Gastroesophageal sphincter (tissue), 4 donors: ENCODE measurements around the gene PRDM16. TPM values are rescaled to one million over a fixed set of nuclear protein-coding genes. Genes with fewer than 3 reads are reported as not detected.

Source experiments
- ATAC-seq: fragments of 150-250 bp; one replicate; pipeline ENCODE4 v1.9.1; 2016; ENCODE audit warnings: mild to moderate bottlenecking, moderate library complexity
- H3K27ac ChIP-seq, 4 donors: fragments of 200-600 bp; sonication (generic) in 3 of 4; 1 replicate in 3 of 4; 2 replicates in 1 of 4; pipeline ENCODE4 v1.5.1; 2016 to 2019
- H3K27me3 ChIP-seq: fragments of 200-600 bp; sonication (generic); one replicate; pipeline ENCODE4 v1.5.1; 2019
- H3K36me3 ChIP-seq, 2 donors: fragments of 200-600 bp; sonication (generic); one replicate each; pipeline ENCODE4 v1.5.1; 2019; ENCODE audit warnings: control low read depth in 1 of 2
- H3K4me1 ChIP-seq, 3 donors: fragments of 200-600 bp; sonication (generic); 1 replicate in 2 of 3; 2 replicates in 1 of 3; pipeline ENCODE4 v1.5.1; 2016 to 2019; ENCODE audit warnings: control low read depth in 2 of 3
- H3K4me3 ChIP-seq, 2 donors: fragments of 200-600 bp; sonication (generic); one replicate each; pipeline ENCODE4 v1.5.1; 2019; ENCODE audit warnings: mild to moderate bottlenecking in 1 of 2, moderate library complexity in 1 of 2
- H3K9me3 ChIP-seq, 3 donors: fragments of 200-600 bp; sonication (generic); one replicate each; pipeline ENCODE4 v1.5.1; 2017 to 2019; ENCODE audit warnings: control low read depth in 2 of 3
- CTCF ChIP-seq, 4 experiments: fragments of 200-600 bp in 2 of 4; fragments of 450-650 bp in 2 of 4; sonication (generic) in 1 of 4; IDR thresholded peaks; one replicate each; pipeline ENCODE4 v1.5.1; 2017 to 2019; ENCODE audit warnings: antibody characterized with exemption in 4 of 4, mild to moderate bottlenecking in 2 of 4, moderate library complexity in 2 of 4
- EP300 ChIP-seq: sonication (generic); formaldehyde crosslinking; IDR thresholded peaks from one replicate; pipeline ENCODE4 v1.6.1; 2017; ENCODE audit warnings: antibody characterized with exemption, mild to moderate bottlenecking
- POLR2A ChIP-seq, 2 donors: fragments of 450-650 bp; IDR thresholded peaks; one replicate each; pipeline ENCODE4 v1.6.1; 2017; ENCODE audit warnings: antibody characterized with exemption in 2 of 2, mild to moderate bottlenecking in 2 of 2, moderate library complexity in 1 of 2
- POLR2AphosphoS5 ChIP-seq: sonication (generic); formaldehyde crosslinking; IDR thresholded peaks from one replicate; pipeline ENCODE4 v1.6.1; 2017; ENCODE audit warnings: antibody characterized with exemption
- WGBS, 2 donors: methylation state at CpG; one replicate each; pipeline ENCODE4 v1.1.5; 2018; ENCODE audit warnings: low coverage in 1 of 2; 5-methylcytosine and 5-hydroxymethylcytosine counted together
- total RNA-seq, 4 donors: library from RNA; depleted of rRNA; stranded (reverse); fragments of >200 nt; gene quantifications; one replicate each; pipeline ENCODE4 v1.1.0, GENCODE V29; 2016

PRDM16 gene
- total RNA-seq, 4 donors from 2014 or later = 1.1 to 3.4 (median 1.6) TPM

GRCh38 chr1:3089490-3089889 lies 20.5 kb downstream of the PRDM16 start:
- no peak for ATAC-seq
- no peak overlapping the region for H3K27ac ChIP-seq
- H3K9me3 ChIP-seq = no peaks in the 10 kb centered on the region
- no peaks in the 10 kb centered on the region for H3K36me3 ChIP-seq
- peaks cover 49% of the 10 kb centered on the region for H3K27me3 ChIP-seq
- no peaks in the 10 kb centered on the region for H3K4me1 ChIP-seq
- H3K4me3 ChIP-seq = no peak overlapping the region
- no peak for TF ChIP-seq CTCF (IDR thresholded peaks at IDR 0.05)
- no peak for TF ChIP-seq POLR2AphosphoS5
- no peak for TF ChIP-seq EP300
- no peak for TF ChIP-seq POLR2A (IDR thresholded peaks at IDR 0.05)
- WGBS, 2 donors = 68 to 84% methylated on average over 10 to 12 of the region's 17 CpGs

DNA sequence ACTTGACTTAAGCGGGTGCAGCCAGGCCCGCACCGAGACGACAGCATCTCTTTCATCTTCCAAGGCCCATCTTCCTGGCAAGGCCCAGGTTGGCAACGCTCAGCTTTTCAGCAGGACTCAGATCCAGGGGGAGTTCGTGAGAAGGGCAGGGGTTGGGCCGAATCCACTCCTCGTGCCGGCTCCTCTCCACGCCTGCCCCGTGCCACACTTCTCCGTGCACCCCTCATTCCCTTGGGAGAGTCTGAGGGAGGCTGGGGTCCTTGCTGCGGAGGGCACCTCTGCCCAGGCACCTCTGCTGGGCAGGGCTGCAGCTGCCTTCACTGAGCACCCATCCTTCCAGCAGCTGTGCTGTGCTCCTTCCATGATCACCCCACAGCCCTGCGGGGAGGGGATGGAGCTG lies 22.3 kb downstream of the PRDM16 start:
- no peaks in the 10 kb centered on the region for H3K9me3 ChIP-seq
- no peaks in the 10 kb centered on the region for H3K4me1 ChIP-seq
- H3K4me3 ChIP-seq = no peak overlapping the region
- WGBS, 2 donors = 80 to 100% methylated on average over 3 to 8 of the region's 14 CpGs
- TF ChIP-seq CTCF (IDR thresholded peaks at IDR 0.05) (no peak), POLR2A (IDR thresholded peaks at IDR 0.05) (no peak), POLR2AphosphoS5 (no peak), EP300 (no peak)
- peaks cover 41% of the 10 kb centered on the region for H3K27me3 ChIP-seq
- H3K27ac ChIP-seq = no peak overlapping the region
- ATAC-seq = no peak
- no peaks in the 10 kb centered on the region for H3K36me3 ChIP-seq

GRCh38 chr1:3092530-3092929 lies 23.5 kb downstream of the PRDM16 start:
- Histone ChIP-seq H3K27ac (no peak overlapping the region), H3K4me3 (no peak overlapping the region), H3K36me3 (no peaks in the 10 kb centered on the region), H3K9me3 (no peaks in the 10 kb centered on the region), H3K27me3 (peaks cover 40% of the 10 kb centered on the region), H3K4me1 (no peaks in the 10 kb centered on the region)
- ATAC-seq = no peak
- WGBS, 2 donors = no CpG with 5 or more reads among the region's 7 CpGs
- TF ChIP-seq CTCF (IDR thresholded peaks at IDR 0.05) (no peak), POLR2AphosphoS5 (no peak), POLR2A (IDR thresholded peaks at IDR 0.05) (no peak)

GRCh38 chr1:3093898-3094626 lies 25.1 kb downstream of the PRDM16 start:
- no peaks in the 10 kb centered on the region for H3K4me1 ChIP-seq
- TF ChIP-seq POLR2AphosphoS5 (no peak), CTCF (IDR thresholded peaks at IDR 0.05) (no peak), POLR2A (IDR thresholded peaks at IDR 0.05) (no peak), EP300 (no peak)
- H3K36me3 ChIP-seq = no peaks in the 10 kb centered on the region
- ATAC-seq = no peak
- H3K9me3 ChIP-seq = no peaks in the 10 kb centered on the region
- peaks cover 53% of the 10 kb centered on the region for H3K27me3 ChIP-seq
- no peak overlapping the region for H3K27ac ChIP-seq
- no peak overlapping the region for H3K4me3 ChIP-seq
- 60 to 97% methylated on average over 5 of the region's 27 CpGs for WGBS, 2 donors
